Epidermal melanocyte (primary cell): Measurements from ENCODE around the gene ACOX1.
A peak's percentile ranks its signal among the peaks of the same experiment; 100 is the strongest.
"Not testable (repeated sequence)": the region's sequence is repeated elsewhere in the genome, so short reads cannot be mapped to it uniquely, and the experiment has no call there.

Source experiments
- DNase-seq: peaks from one replicate; pipeline ENCODE4 v3.0.0; 2011; ENCODE audit warnings: low spot score; ENCODE audit not compliant: insufficient read length

Gene ACOX1

DNA sequence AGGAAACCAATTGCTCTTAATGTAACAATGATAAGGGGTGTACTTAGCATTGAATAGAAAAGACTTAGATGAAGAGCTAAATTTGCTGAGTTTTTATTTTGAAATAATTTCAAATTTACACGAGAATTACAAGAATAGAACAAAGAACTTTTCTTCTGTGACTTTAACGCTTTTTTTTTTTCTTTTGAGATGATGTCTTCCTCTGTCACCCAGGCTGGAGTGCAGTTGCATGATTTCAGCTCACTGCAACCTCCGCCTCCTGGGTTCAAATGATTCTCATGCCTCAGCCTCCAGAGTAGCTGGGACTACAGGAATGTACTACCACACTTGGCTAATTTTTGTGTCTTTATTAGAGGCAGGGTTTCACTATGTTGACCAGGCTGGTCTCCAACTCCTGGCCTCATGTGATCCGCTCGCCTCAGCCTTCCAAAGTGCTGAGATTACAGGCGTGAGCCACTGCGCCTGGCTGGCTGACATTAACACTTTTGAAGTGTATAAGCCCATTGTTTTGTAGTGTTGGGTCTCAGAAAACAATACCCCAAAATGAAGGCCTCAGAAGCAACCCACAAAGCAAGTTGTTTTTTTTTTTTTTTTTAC, 2.2 kb upstream of the ACOX1 start:
- DNase-seq, result no peak

- DNase-seq, result no peak
Measured at GRCh38 chr17:75980188-75981018, 1.4 kb upstream of the ACOX1 start.

- DNase-seq, result no peak
Measured at GRCh38 chr17:75979705-75980187, 780 bp upstream of the ACOX1 start.

DNA sequence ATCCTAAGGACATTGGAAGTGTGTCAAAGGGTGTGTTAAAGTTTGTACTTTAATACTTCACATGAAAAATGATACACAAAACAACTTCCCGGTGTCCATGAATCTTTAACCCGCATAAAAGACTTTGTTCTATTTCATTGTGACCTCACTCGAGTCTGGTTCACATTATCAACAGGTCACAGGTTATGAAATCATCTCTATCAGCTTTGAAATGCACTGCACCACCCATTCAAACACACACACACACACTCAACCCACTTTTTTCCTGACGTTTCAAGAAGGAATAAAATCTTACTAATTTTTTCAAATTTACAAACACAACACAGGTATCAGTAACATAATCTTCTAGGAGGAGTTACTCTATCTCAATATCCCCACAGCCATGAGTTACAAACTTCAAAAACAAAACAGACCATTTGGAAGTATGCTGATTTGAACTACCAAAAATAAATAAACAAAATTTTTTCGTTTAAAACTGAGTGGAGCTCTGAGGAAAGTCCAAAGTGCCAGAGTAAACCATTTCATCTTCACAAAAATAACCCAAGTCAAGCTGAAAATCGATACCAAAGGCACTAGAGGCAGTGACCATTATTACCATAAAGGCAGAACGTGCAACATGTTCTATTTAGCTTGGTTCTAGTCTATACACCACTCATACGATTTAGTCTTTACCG, 2.7 kb downstream of the ACOX1 start:
- DNase-seq, result no peak

- no peak for DNase-seq
Measured at GRCh38 chr17:75975757-75976174, 3.2 kb downstream of the ACOX1 start.

- DNase-seq, result not testable (repeated sequence)
Measured at GRCh38 chr17:75975187-75975586, 3.8 kb downstream of the ACOX1 start.

DNA sequence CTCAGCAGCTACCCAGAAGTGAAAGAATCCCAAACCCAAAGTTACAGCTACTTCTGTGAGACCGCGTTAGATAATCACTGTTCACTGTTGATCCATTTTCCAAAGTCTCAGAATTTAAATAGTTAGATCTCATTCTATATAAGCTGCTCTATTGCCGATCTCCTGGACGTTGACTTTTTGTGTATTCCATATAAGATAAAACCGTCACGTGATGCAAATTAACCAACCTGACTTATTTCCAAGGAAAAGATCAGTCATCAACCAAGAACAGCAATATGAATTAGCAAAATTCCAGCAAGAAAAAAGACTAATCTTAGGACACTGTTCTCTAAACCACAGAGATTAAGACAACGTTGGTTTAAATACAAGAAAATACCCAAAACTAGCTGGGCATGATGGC, 8.3 kb downstream of the ACOX1 start:
- DNase-seq, result no peak

DNA sequence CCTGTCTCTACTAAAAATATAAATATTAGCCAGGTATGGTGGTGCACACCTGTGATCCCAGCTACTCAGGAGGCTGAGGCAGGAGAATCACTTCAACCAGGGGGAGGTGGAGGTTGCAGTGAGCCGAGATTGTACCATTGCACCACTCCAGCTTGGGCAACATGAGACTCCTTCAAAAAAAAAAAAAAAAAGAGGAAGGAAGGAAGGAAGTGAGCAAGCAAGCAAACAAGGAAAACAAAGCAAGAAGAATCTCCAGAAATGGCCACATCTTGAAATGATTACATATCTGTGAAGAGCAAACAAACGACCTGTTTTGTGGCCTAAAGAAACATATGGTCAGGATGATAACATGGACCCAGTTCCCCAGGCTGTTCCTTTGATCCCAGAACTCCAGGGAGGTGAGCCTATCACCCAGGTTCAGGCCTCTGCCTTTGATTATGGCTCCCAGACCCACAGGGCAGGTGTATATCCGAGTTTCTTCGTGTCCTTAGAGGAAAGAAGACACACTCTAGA, 8.9 kb downstream of the ACOX1 start:
- no peak for DNase-seq

DNA sequence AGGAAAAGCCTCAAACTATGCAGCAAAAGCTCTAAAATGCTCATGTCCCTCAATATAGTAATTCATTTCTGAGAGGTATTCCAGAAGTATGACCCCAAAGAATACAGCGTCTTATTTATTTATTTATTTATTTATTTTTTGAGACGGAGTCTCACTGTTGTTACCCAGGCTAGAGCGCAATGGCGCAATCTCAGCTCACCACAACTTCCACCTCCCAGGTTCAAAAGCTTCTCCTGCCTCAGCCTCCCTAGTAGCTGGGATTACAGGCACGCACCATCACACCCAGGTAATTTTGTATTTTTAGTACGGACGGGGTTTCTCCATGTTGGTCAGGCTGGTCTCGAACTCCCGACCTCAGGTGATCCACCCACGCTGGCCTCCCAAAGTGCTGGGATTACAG, 9.9 kb downstream of the ACOX1 start:
- DNase-seq, result not testable (repeated sequence)

- DNase-seq, result no peak
Measured at GRCh38 chr17:75965468-75965867, 13.5 kb downstream of the ACOX1 start.

- DNase-seq, result no peak
Measured at GRCh38 chr17:75959839-75960511, 19.0 kb downstream of the ACOX1 start.

GRCh38 chr17:75959051-75959838, 19.7 kb downstream of the ACOX1 start:
- DNase-seq, result no peak

DNA sequence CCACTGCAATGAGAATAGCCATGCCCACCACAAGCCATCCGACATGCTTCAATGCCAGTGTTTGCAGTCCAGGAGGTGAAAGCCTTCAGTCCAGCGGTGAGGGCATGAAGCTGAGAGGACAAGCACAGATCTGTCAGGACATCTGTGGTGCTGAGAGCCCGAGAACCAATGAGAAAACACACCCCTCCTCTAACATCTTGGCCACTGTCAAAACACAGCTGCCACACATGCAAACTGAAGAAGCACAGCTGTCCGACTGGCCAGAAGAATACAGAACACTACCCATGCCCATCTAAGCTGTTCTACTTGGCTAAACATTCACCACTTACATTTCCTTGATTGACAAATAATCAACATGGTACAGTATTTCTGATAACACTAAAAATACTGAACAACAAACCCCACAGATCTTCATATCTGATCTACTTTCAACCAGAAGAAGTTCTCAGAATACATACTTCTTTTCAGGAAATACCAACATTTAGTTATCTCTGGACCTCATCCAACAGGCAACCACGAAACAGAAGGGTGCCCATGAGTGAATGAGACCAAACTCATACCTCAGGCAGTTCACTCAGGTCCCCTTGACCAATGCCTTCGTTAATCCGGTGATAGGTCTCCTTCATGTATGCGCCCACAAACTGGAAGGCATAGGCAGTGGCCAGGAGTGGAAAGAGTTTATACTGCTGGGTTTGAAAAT, 28.0 kb downstream of the ACOX1 start:
- DNase-seq, result no peak

DNA sequence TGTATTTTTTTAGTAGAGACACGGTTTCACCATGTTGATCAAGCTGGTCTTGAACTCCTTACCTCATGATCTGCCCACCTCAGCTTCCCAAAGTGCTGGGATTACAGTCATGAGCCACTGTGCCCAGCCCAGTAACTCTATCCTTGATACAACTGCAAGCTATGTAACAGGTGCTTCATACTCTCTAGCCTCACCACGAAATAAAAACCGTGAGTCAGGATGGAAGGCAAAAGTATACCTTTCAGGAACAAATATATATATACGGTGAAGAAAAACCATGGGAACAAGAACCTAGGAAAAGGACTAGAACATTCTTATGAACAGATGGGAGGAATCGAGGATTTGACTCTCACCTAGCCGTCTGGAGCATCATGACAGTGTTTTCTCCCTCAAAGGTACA, 28.5 kb downstream of the ACOX1 start:
- DNase-seq, result no peak

- no peak for DNase-seq
Measured at GRCh38 chr17:75945211-75945610, 33.8 kb downstream of the ACOX1 start.

- DNase-seq, result no peak
Measured at GRCh38 chr17:75943491-75943890, 35.5 kb downstream of the ACOX1 start.

DNA sequence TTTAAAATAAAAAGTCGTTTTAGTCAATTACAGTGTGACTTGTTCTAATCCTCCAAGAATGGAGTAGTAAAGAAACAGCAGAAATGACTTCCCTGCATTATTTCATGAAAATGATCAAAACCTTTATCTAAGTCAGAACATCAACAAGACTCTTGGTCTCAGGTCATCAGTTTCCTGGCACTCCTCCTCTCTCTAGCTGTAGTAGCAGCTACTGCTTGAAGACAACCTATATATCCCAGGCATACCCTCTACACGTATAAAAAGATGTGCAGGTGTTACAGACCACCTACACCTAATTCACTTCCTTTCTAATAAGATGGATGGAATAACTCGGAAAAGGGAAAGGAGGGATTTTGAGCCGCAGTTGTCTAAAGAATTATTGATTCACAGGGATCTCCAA, 36.5 kb downstream of the ACOX1 start:
- no peak for DNase-seq

DNA sequence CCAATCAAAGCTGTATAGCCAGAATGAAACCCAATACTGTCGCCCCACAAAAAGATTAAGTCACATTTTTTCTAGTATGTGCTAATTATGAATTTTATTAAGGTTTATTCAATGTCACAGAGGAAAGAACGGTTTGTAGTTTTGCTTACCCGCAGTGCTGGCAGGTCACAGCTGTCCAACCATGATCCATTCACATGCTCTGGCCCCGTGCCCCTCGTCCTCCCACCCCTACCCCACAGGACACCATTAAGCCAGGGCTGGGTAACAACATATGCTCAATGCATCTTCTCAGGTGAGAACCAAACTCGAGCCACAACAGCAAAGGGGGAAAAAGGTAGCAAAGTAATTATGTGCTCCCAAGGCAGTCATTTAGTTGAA, 37.5 kb downstream of the ACOX1 start:
- DNase-seq, result no peak

DNA sequence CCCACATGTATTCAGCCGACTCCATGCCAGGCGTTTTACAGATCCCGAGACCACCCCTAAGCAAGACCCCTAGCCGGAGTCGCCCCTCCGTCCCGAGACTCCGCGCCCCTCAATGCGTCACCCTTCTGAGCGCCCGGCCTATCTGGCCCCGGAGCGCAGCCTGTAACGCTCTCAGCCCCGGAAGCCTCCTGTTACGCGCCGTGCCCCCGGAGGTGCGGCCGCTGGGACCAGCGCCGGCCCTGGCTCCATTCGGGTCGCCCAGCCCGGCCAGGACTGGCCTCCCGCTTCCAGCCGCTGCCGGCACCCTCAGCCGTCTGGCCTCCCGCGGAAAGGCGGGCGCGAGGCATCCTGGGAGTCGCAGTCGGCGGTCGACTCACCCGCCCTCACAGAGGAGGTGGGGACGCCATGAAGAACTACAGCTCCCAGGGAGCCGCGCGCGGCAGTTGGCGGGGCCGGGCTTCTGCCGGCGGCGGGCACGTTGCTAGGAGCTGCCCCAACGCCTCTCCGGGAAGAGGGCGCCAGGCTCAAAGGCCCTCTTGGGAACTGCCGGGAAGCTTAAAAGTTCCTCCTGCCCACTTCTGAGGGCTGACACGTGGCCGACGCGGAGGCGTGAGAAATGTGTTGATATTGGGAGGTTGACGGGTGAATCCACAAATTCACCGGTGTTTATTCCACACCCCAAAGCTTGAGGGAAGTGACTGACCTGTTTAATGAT, 38.1 kb downstream of the ACOX1 start, which contains the start of gene FBF1:
Gene FBF1, minus strand, starts transcription at position 316 of the 715 bp plus-strand sequence. CDS start 2,893 bp downstream, outside the sequence.
- peak; percentile 98 for DNase-seq
